Fibroblast of peridontal ligament (primary cell): ENCODE measurements around the gene POLD4.

Experiments used
- DNase-seq: peaks from one replicate; pipeline ENCODE4 v3.0.0-alpha.2; 2010; ENCODE audit errors: extremely low read depth

The POLD4 gene

GRCh38 chr11:67371189-67371910 is 18.0 kb upstream of the POLD4 start:
- DNase-seq, result peak; percentile 55

GRCh38 chr11:67370351-67371076 is 17.2 kb upstream of the POLD4 start:
- peak; percentile 53 for DNase-seq

GRCh38 chr11:67369801-67370284 is 16.5 kb upstream of the POLD4 start:
- no peak for DNase-seq

- DNase-seq, result no peak
Observed at GRCh38 chr11:67369275-67369674, 15.9 kb upstream of the POLD4 start.

GRCh38 chr11:67368621-67369020 is 15.3 kb upstream of the POLD4 start:
- no peak for DNase-seq

- no peak for DNase-seq
Observed at GRCh38 chr11:67367761-67368227, 14.4 kb upstream of the POLD4 start.

- no peak for DNase-seq
Observed at GRCh38 chr11:67366961-67367760, 13.8 kb upstream of the POLD4 start.

- no peak for DNase-seq
Observed at GRCh38 chr11:67366546-67366945, 13.2 kb upstream of the POLD4 start.

GRCh38 chr11:67365736-67366444 is 12.5 kb upstream of the POLD4 start:
- no peak for DNase-seq

GRCh38 chr11:67364783-67365722 is 11.7 kb upstream of the POLD4 start:
- no peak for DNase-seq

GRCh38 chr11:67364169-67364568 is 10.8 kb upstream of the POLD4 start:
- DNase-seq, result no peak

GRCh38 chr11:67357831-67358670 is 4.7 kb upstream of the POLD4 start:
- DNase-seq, result peak; percentile 24

- peak; percentile 80 for DNase-seq
Observed at GRCh38 chr11:67356864-67357561, 3.7 kb upstream of the POLD4 start.

- no peak for DNase-seq
Observed at GRCh38 chr11:67356387-67356863, 3.1 kb upstream of the POLD4 start.

GRCh38 chr11:67355794-67356386 is 2.5 kb upstream of the POLD4 start:
- DNase-seq, result no peak

GRCh38 chr11:67355023-67355793 is 1.9 kb upstream of the POLD4 start:
- no peak for DNase-seq
